Activated naive CD8-positive, alpha-beta T cell treated with anti-CD3 and anti-CD28 coated beads, Interleukin-2, amount 10 ng/mL, durations not matched to agents 7 days and 5 days (primary cell): ENCODE results near the gene MXD3. TPM values are rescaled to one million over a fixed set of nuclear protein-coding genes. Genes with fewer than 3 reads are reported as not detected.
A peak's percentile ranks its signal among the peaks of the same experiment; 100 is the strongest.

ENCODE experiments used
- ATAC-seq: fragments of 150-1000 bp; cut with Tn5 transposase; one replicate; pipeline ENCODE4 v1.10.0; 2021; ENCODE audit warnings: low read depth, moderate library complexity
- POLR2A ChIA-PET: fragments of 350-600 bp; sonication (Branson Sonifier 250); formaldehyde crosslinking; loops from one replicate; lab custom pipeline; 2021; ENCODE audit warnings: antibody characterized with exemption; lab: Charles Lee
- DNase-seq: peaks from one replicate; pipeline ENCODE4 v3.0.0; 2021
- H3K27ac Mint-ChIP-seq: one replicate; pipeline ENCODE4 v1.8.0; 2022; ENCODE audit warnings: mild to moderate bottlenecking, mixed read lengths
- H3K27me3 Mint-ChIP-seq: one replicate; pipeline ENCODE4 v1.8.0; 2022; ENCODE audit warnings: mild to moderate bottlenecking, moderate library complexity, mixed read lengths
- H3K36me3 Mint-ChIP-seq: one replicate; pipeline ENCODE4 v1.8.0; 2021; ENCODE audit warnings: mild to moderate bottlenecking, mixed read lengths
- H3K4me1 Mint-ChIP-seq: one replicate; pipeline ENCODE4 v1.8.0; 2021; ENCODE audit warnings: mixed read lengths
- H3K4me3 Mint-ChIP-seq: one replicate; pipeline ENCODE4 v1.8.0; 2022; ENCODE audit warnings: mild to moderate bottlenecking, moderate library complexity, mixed read lengths
- H3K9me3 Mint-ChIP-seq: one replicate; pipeline ENCODE4 v1.8.0; 2021; ENCODE audit warnings: mixed read lengths
- total RNA-seq, 2 experiments: library from RNA; stranded (reverse); gene quantifications; one replicate each; pipeline ENCODE4 v1.2.3, GENCODE V29; 2021

MXD3 gene
- total RNA-seq, 2 experiments from 2014 or later: 85.0 to 94.0 TPM

DNA sequence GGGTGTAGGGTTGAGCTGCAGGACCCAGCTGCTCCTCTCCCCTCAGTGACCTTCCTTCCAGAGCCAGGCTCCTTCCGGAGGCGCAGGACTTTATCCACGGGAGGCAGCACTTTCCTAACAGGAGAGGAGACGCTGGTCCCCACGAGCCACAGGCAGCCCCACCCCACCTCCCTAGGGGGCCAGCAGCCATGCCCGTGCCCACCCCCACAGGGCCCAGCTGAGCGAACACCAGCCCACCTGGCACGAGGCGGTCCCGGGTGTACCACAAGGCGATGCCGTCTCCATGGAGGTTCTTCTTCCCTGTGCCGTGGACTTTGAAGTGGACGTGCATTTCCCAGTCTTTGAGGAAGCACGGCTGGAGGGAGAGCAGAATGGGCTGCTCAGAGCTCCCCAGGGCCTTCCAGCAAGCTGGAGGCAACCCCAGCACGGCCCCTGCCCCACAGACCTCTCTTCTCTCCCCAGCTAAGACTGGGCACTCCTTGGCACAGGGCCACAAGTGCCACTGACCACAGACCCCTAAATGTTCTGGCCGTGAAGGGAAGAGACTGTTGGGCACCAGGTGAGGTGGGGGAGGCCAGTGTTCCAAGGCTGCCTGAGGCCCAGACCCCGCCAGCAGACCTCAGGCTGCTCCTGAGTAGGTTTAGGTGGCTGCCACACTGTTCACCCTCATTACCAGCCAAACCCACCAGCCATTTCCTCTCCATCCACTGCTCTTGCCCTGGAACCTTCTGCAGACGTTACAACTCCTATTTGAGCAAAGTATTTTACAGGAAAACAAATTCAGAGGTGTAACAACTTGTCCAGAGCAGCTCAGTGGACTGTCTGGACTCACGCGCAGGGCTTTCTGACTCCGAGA, 26.8 kb upstream of the MXD3 start:
- Mint-ChIP-seq H3K27ac (no peak overlapping the region), H3K4me3 (no peak overlapping the region), H3K9me3 (no peaks in the 10 kb centered on the region), H3K36me3 (peaks cover 37% of the 10 kb centered on the region), H3K27me3 (no peaks in the 10 kb centered on the region), H3K4me1 (peaks cover 20% of the 10 kb centered on the region)
- ATAC-seq (no peak), DNase-seq (no peak)
- POLR2A ChIA-PET: interaction anchor here (0.8 kb wide), 2 partner anchors 13 kb away, joined by 3 read pairs; partner anchors contain the start of gene LMAN2

DNA sequence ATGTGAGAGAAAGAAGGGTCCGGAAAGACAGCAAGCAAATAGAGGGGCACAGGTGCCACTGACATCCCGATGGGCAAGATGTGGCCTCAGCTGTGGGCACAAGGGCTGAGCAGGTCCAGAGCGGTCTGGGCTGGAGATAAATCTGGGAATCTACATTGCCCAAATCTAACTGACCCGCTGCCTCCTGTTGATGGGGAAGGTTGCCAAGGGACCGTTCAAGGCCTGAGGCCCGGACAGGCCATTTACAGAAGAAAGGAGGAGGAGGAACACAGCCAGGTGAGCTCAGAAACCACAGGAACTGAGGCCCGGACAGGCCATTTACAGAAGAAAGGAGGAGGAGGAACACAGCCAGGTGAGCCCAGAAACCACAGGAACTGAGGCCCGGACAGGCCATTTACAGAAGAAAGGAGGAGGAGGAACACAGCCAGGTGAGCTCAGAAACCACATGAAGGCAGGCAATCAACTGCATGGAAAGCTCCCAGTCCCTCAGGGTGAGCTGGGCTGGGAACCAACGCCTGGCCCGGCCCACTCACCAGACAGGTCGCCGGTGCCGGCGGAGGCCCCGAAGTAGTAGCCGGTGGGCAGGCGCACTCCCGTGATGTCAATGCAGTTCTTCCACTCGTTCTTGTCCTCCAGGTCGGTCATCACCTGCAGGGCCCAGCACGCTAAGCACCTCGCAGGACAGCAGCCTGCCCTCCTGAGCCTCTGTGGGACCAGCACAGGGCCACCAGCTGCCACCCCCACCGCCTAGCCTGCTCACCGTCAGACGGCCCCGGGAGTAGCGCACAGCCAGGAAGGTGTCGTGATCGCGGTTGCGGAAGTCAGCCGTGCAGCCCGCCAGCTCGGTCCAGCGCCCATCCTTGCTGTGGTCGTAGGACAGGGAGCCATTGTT, 25.2 kb upstream of the MXD3 start:
- no peaks in the 10 kb centered on the region for H3K9me3 Mint-ChIP-seq
- H3K27ac Mint-ChIP-seq: no peak overlapping the region
- H3K4me1 Mint-ChIP-seq: peaks cover 20% of the 10 kb centered on the region
- no peak for ATAC-seq
- no peak for DNase-seq
- no peaks in the 10 kb centered on the region for H3K27me3 Mint-ChIP-seq
- no peak overlapping the region for H3K4me3 Mint-ChIP-seq
- H3K36me3 Mint-ChIP-seq: peaks cover 37% of the 10 kb centered on the region
- POLR2A ChIA-PET: interaction anchor here (1.1 to 1.2 kb wide), 2 partner anchors 9 to 12 kb away, joined by 3 read pairs; no protein-coding TSS in a partner anchor

DNA sequence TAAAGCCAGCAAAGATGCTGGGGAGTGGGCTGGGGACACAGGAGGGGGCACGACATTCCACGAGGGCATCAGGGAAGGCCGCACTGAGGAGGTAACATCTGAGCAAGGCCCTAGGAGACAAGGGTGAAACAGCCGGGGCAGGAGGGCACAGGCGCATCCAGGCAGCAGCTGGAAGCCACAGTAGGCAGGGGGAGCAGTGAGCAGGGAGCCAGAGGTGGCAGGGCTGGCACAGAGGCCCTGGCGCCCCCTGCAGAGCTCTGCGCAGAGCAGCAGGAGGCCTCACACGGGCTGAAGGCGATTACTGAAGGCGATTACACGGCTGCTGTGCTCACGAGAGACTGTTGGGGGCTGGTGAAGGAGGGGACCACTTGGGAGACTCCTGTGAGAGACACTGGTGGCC, 24.4 kb upstream of the MXD3 start:
- peak; percentile 51 for ATAC-seq
- H3K27ac Mint-ChIP-seq: peak overlapping the region; percentile 61
- H3K4me1 Mint-ChIP-seq: peaks cover 21% of the 10 kb centered on the region
- no peaks in the 10 kb centered on the region for H3K27me3 Mint-ChIP-seq
- peaks cover 31% of the 10 kb centered on the region for H3K36me3 Mint-ChIP-seq
- no peak for DNase-seq
- POLR2A ChIA-PET: interaction anchor here (1.1 to 1.2 kb wide), 2 partner anchors 9 to 12 kb away, joined by 3 read pairs; no protein-coding TSS in a partner anchor
- H3K9me3 Mint-ChIP-seq: no peaks in the 10 kb centered on the region
- no peak overlapping the region for H3K4me3 Mint-ChIP-seq

DNA sequence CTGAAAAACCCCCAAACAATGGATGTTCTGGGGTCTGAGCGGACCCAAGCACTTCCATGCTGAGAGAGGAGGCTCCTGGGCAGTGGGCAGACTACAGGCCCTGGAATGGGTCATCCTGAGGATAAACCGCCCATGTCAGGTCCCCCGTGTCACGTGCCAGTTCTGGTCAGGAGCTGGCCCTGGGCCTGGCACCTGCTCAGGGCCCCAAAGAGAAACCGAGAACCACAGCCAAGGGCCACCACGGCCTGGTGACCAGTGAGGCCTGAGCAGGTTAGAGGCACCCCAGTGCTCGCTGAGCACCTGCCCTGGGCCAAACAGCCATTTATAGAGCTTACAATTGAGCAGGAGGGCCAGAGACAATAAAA, 24.0 kb upstream of the MXD3 start:
- POLR2A ChIA-PET: interaction anchor here (1.1 kb wide), 1 partner anchor 36 kb away, joined by 3 read pairs; no protein-coding TSS in a partner anchor
- ATAC-seq (no peak), DNase-seq (no peak)
- H3K36me3 Mint-ChIP-seq: peaks cover 32% of the 10 kb centered on the region
- H3K27ac Mint-ChIP-seq: peak overlapping the region; percentile 61
- no peaks in the 10 kb centered on the region for H3K27me3 Mint-ChIP-seq
- no peaks in the 10 kb centered on the region for H3K9me3 Mint-ChIP-seq
- peaks cover 21% of the 10 kb centered on the region for H3K4me1 Mint-ChIP-seq
- H3K4me3 Mint-ChIP-seq: no peak overlapping the region

DNA sequence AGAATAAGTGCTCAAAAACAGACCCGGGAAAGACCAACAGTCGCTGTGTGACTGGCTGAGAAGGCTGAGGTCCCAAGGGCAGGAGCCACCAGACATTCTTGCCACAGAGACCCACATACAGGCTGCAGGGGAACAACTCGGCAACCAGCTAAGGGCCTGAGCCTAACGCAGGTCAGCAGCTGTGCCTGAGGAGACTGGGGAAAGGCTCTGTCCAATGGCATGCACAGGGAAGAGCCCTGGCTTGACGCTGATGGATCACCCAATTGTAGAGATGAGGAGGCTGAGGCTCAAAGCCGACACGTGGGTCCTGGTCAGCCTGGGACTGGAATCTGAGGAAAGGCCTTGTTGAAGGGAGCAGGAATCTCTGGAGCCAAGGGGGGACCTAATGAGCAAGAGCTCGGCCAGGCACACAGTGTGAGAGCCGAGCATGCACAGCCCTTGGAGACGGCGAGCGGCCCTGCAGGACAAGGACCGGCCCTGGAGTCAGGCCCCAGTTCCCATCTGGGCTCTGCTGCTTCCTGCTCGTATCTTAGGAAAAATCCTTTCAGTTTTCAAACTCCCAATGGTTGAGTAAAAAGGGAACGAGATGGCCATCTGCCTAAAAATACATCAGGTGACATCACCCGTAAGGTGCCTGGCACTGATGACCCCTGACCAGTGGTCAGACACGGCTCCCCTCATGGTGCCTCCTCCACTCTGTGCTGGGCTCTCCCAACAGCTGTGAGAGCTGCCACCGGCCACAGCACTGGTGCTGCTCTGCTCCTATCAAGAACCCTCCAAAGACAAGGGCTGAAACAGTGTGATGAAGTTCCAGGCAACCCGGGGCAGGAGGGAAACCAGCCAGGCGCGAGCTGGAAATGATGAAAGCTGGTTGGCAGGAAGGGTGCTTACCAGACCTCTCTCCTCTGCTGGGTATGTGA, 23.3 kb upstream of the MXD3 start:
- Mint-ChIP-seq H3K9me3 (no peaks in the 10 kb centered on the region), H3K4me1 (peaks cover 21% of the 10 kb centered on the region), H3K27ac (no peak overlapping the region), H3K36me3 (peaks cover 30% of the 10 kb centered on the region), H3K27me3 (no peaks in the 10 kb centered on the region), H3K4me3 (no peak overlapping the region)
- DNase-seq: no peak
- POLR2A ChIA-PET: interaction anchor here (1.1 kb wide), 1 partner anchor 37 kb away, joined by 3 read pairs; no protein-coding TSS in a partner anchor
- ATAC-seq: no peak

DNA sequence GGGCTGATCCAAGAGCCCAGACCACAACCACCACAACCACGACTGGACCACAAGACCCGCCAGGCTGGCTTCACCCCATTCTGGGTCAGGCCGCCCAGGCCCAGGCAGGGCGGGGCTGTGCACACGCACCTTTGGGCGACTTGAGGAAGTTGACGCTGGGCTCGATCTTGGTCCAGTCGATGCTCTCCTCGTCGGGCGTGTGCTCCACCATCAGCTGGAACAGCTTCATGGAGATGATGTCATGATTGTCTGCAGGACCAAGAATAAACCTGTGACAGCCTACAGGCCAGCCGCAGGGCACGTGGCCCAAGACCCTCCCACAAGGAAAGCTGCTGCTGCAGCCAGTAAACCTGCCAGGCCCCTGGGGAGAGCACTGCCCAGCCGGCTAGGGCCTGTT, 22.5 kb upstream of the MXD3 start:
- H3K4me3 Mint-ChIP-seq: no peak overlapping the region
- DNase-seq (no peak), ATAC-seq (no peak)
- H3K27me3 Mint-ChIP-seq: no peaks in the 10 kb centered on the region
- no peaks in the 10 kb centered on the region for H3K9me3 Mint-ChIP-seq
- POLR2A ChIA-PET: no interaction called here
- H3K27ac Mint-ChIP-seq: no peak overlapping the region
- peaks cover 13% of the 10 kb centered on the region for H3K4me1 Mint-ChIP-seq
- H3K36me3 Mint-ChIP-seq: peaks cover 24% of the 10 kb centered on the region

DNA sequence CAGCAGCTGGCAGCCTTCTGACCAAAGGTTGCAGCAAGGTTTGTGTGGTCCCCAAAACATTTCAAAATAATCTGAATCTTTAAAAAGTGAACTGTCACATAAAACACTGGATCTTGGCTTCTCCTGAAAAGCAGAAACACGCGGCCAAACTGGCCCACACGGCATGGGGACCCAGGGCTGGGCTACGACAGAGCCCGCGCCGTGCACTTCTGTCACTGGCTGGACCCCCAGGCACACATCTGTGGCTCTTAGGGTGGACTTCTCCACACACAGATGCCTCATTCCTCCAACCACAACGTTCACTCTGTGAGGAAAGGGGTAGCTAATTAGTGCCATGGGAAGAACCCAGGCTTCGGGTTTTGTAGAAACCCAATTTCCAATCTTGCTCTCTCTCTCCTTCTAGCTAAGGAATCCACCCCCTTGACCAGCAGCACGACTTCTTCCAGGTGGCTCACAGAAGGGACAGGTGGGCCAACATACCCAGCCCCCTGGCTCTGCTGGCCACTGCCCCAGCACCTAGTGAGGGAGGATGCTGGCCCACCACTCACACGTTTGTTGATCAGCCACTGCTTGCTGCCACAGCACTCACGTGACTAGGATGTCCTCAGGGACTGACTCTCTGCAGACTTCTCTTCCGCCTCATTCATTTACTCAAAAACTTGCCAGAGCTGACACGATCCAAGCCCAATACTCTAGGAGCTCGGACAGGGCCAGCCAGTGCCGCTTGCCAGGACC, 21.9 kb upstream of the MXD3 start:
- POLR2A ChIA-PET: interaction anchor here (1.5 kb wide), 1 partner anchor 18 kb away, joined by 3 read pairs; the partner anchor contains the start of gene LMAN2
- H3K27ac Mint-ChIP-seq: no peak overlapping the region
- peaks cover 13% of the 10 kb centered on the region for H3K4me1 Mint-ChIP-seq
- no peak overlapping the region for H3K4me3 Mint-ChIP-seq
- DNase-seq: no peak
- no peaks in the 10 kb centered on the region for H3K9me3 Mint-ChIP-seq
- no peak for ATAC-seq
- H3K36me3 Mint-ChIP-seq: peaks cover 24% of the 10 kb centered on the region
- H3K27me3 Mint-ChIP-seq: no peaks in the 10 kb centered on the region

DNA sequence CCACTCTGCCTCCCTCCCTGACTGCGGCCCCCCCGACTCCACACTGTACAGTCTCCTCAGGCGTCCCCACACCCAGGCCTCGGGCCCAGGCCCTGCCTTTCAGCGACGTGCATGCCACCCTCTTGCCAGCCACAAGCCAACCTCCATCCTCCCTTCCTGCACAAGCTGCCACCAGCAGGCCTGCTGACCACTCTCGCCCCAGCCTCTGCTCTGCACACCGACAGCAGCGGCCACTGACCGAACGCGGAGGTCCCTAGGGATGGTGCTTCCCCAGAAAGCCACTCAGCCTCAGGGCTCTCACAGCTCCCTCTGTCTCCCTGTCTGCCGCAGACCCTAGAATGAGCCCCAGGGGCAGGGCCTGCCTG, 21.2 kb upstream of the MXD3 start:
- Mint-ChIP-seq H3K27me3 (no peaks in the 10 kb centered on the region), H3K4me3 (no peak overlapping the region), H3K36me3 (peaks cover 24% of the 10 kb centered on the region), H3K27ac (no peak overlapping the region), H3K9me3 (no peaks in the 10 kb centered on the region), H3K4me1 (peaks cover 13% of the 10 kb centered on the region)
- no peak for ATAC-seq
- DNase-seq: no peak
- POLR2A ChIA-PET: interaction anchor here (1.5 kb wide), 1 partner anchor 19 kb away, joined by 3 read pairs; the partner anchor contains the start of gene LMAN2

DNA sequence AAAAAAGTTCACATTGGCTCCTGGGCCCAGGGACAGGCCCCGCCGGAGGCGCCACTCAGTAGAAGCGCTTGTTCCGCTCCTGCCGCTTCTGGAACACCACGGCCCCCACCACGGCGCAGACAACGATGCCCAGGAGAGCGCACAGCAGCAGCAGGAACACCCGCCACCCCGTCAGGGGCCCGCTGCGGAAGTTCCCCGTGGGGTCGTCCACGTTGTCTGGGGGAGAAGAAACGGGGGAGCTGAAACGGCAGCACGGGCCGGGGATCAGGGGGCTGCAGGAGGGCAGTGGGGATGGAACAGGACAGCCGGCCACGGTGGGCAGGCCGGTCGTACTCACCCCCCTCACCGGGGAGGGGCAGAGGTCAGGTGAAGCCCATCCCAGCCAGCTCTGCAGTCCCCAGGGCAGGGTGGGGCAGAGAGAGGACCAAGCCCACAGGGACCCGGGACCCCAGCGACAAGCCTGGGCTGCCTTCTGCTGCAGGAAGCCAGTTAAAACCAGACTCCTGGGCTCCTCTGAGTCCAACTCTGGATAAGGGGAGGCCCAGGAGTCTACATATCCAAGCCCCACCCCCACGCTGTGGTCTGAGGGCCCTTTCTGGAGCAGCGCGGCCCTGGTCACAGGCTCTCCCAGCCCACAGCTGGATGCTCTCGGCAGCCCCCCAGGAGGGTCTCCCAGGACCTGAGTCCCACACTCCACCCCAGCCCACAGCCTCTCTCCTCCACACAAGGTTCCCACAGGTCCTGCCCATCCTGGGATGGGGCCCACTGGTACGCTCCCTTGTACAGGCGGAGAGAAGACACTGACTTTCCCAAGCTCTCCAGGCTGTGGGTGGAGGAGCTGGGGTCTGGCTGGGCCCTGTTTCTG, 20.6 kb upstream of the MXD3 start:
- ATAC-seq (no peak), DNase-seq (no peak)
- Mint-ChIP-seq H3K27ac (no peak overlapping the region), H3K4me1 (peaks cover 16% of the 10 kb centered on the region), H3K4me3 (no peak overlapping the region), H3K36me3 (peaks cover 24% of the 10 kb centered on the region), H3K9me3 (no peaks in the 10 kb centered on the region), H3K27me3 (no peaks in the 10 kb centered on the region)
- POLR2A ChIA-PET: interaction anchor here (1.4 to 1.5 kb wide), 2 partner anchors 19 to 20 kb away, joined by 3 read pairs; partner anchors contain the start of gene LMAN2

DNA sequence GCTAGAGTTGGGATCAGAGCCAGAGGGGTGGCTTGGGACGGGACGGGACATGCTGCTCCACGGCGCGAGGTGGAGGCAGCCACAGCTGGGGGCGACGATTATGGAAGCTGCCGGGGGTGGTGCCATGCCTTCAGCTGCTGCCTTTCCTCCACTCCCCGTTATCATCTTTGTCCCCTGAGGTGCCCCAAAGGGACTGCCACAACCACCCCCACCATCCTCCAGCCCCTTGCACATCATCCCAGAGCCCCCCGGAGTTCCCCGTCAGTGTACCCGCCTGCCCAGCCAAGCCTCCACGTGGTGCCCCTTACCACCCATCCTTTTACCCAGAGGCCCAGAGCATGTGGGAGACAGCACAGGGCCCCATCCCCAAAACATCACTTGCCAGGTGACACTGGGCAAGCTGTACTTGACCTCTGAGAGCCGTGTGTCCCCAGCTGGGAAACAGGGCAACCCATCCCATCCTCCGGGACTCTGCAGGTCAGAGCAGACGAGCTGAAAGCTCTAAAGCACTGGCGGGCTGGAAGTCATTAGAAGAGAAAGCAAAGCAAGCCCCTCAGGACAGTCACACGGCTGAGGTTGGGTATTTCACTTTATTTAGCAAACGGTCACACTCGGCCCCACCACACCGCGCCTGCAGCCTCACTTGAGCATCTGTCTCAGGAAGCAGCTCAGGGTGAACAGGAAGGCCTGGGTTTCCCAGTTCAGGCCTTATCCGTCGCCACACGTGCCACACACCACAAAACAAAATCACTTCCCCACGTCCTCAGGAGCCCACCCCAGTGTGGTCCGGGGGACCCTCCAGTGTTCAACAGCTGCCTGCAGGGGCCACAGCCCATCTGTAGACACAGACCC, 19.5 kb upstream of the MXD3 start:
- no peak overlapping the region for H3K4me3 Mint-ChIP-seq

More for the DNA sequence above, 19.5 kb upstream of the MXD3 start:
- DNase-seq (no peak), ATAC-seq (no peak)
- Mint-ChIP-seq H3K9me3 (no peaks in the 10 kb centered on the region), H3K27ac (no peak overlapping the region), H3K4me1 (peaks cover 14% of the 10 kb centered on the region), H3K36me3 (peaks cover 20% of the 10 kb centered on the region), H3K27me3 (no peaks in the 10 kb centered on the region)
- POLR2A ChIA-PET: interaction anchor here (1.4 kb wide), 1 partner anchor 18 kb away, joined by 3 read pairs; no protein-coding TSS in a partner anchor
